SU-DHL-6 (cell line): Measurements from ENCODE around the gene P2RY12.

Experiments
- CTCF ChIP-seq: fragments of 200-600 bp; sonication (generic); IDR thresholded peaks from one replicate; pipeline ENCODE4 v1.5.1; 2017; ENCODE audit warnings: antibody characterized with exemption, mild to moderate bottlenecking, low read length, moderate library complexity; ENCODE audit not compliant: insufficient read depth, poor library complexity, severe bottlenecking
- EZH2phosphoT487 ChIP-seq: fragments of 200-600 bp; sonication (generic), shearing (Covaris generic); conservative IDR thresholded peaks from 2 replicates; pipeline ENCODE4 v1.6.1; 2018; ENCODE audit warnings: mild to moderate bottlenecking, antibody characterized with exemption, low read length, moderate library complexity, mixed read lengths

GRCh38 chr3:151320131-151320530 lies 64.4 kb downstream of the P2RY12 start:
- TF ChIP-seq CTCF (no peak), EZH2phosphoT487 (no peak)
